ENCODE results near the gene MMGT1. TPM values are rescaled to one million over a fixed set of nuclear protein-coding genes. Genes with fewer than 3 reads are reported as not detected.

MMGT1 gene
- total RNA-seq (2022; extraction: Qiagen RNA extraction) = 15.8 to 18.3 TPM (median 17.7 TPM) in 5 replicates

GRCh38 chrX:135973548-135974278 is at the start of gene MMGT1:
MMGT1 (minus strand) TSS chrX:135973988; CDS start chrX:135973675, 313 bp downstream.

GRCh38 chrX:135985157-135985972 is 11.6 kb upstream of the MMGT1 start, which contains the start of gene SLC9A6:
SLC9A6 (plus strand) TSS chrX:135985435; CDS start chrX:135985659, 224 bp downstream.

Other genes with a start within 250 kb of the MMGT1 start
- 0.15 to 0.29 TPM (median 0.19 TPM) in 4 of 5 replicates, not detected in the other for gene CT45A3, start 205.8 kb downstream of the MMGT1 start, total RNA-seq (2022; extraction: Qiagen RNA extraction)
- gene CT45A5, start 188.5 kb downstream of the MMGT1 start, total RNA-seq (2022; extraction: Qiagen RNA extraction) = 0.08 to 0.13 TPM (median 0.09 TPM) in 3 of 5 replicates, not detected in the others
- gene CT45A6, start 171.2 kb downstream of the MMGT1 start, total RNA-seq (2022; extraction: Qiagen RNA extraction) = not detected in 5 replicates
- gene CT45A2, start 154.0 kb downstream of the MMGT1 start, total RNA-seq (2022; extraction: Qiagen RNA extraction) = not detected in 5 replicates
- gene CT45A7, start 136.7 kb downstream of the MMGT1 start, total RNA-seq (2022; extraction: Qiagen RNA extraction) = not detected in 5 replicates
- gene CT45A8, start 119.5 kb downstream of the MMGT1 start, total RNA-seq (2022; extraction: Qiagen RNA extraction) = not detected in 5 replicates
- not detected in 5 replicates for gene CT45A9, start 102.2 kb downstream of the MMGT1 start, total RNA-seq (2022; extraction: Qiagen RNA extraction)
- gene CT45A10, start 80.5 kb downstream of the MMGT1 start, total RNA-seq (2022; extraction: Qiagen RNA extraction) = 0.19 to 0.56 TPM (median 0.32 TPM) in 4 of 5 replicates, not detected in the other
- 0.02 to 0.03 TPM (median 0.03 TPM) in 4 of 5 replicates, not detected in the other for gene SAGE1, start 80.3 kb downstream of the MMGT1 start, total RNA-seq (2022; extraction: Qiagen RNA extraction)
- gene SLC9A6, start 11.4 kb upstream of the MMGT1 start, total RNA-seq (2022; extraction: Qiagen RNA extraction) = 7.3 to 9.7 TPM (median 8.5 TPM) in 5 replicates
- 22.3 to 29.3 TPM (median 26.3 TPM) in 5 replicates for gene FHL1, start 173.5 kb upstream of the MMGT1 start, total RNA-seq (2022; extraction: Qiagen RNA extraction)

Measured in A549 treated with AZD2906 at 1 μM for 4 hours (cell line).